ENCODE results near the gene VPS72. TPM values are rescaled to one million over a fixed set of nuclear protein-coding genes. Genes with fewer than 3 reads are reported as not detected.

The VPS72 gene
- total and polyA plus RNA-seq, 9 of the 15 experiments (the other 6 are each of a cell fraction or from before 2014, with no cell fraction given): 7.2 to 131 (median 75.7) TPM

- Histone ChIP-seq H3K27me3 (ENCODE audit: control insufficient read depth in 2 of 2, insufficient read depth in 2 of 2, low read length in 2 of 2) (no peaks in the 10 kb centered on the region), H3K4me3 (no peak overlapping the region), H2AFZ (ENCODE audit: low read depth, low read length) (no peak overlapping the region), H4K20me1 (replicated peaks; ENCODE audit: control insufficient read depth, insufficient read depth, low read length) (no peaks in the 10 kb centered on the region; the same call in 1 of the 2 replicates), H3K36me3 (ENCODE audit: control insufficient read depth, insufficient read depth, low read length) (no peaks in the 10 kb centered on the region), H3K4me1 (replicated peaks in 1 of 2; ENCODE audit: control insufficient read depth in 2 of 2, insufficient read depth in 2 of 2, low read length in 2 of 2) (peaks cover 20 to 46% of the 10 kb centered on the region in 2 experiments; a peak in 4 of 5 replicates), H3K9ac (ENCODE audit: insufficient read depth in 1 of 2, low read depth in 2 of 2, low read length in 2 of 2) (no peak overlapping the region), H3K9me3 (replicated peaks; ENCODE audit: control insufficient read depth, insufficient read depth, low read depth, low read length) (no peaks in the 10 kb centered on the region), H3K9me1 (ENCODE audit: control insufficient read depth, insufficient read depth, low read length) (no peaks in the 10 kb centered on the region), H3K79me2 (ENCODE audit: control insufficient read depth, insufficient read depth, low read length) (no peaks in the 10 kb centered on the region), H3K27ac (ENCODE audit: extremely low read depth, low read depth, low read length) (no peak overlapping the region), H3K4me2 (ENCODE audit: insufficient read depth, low read length) (no peak overlapping the region)
- no peak for DNase-seq (ENCODE audit: extremely low read depth in 1 of 4, low spot score in 3 of 4)
- TF ChIP-seq TEAD4 (IDR thresholded peaks at IDR 0.05; ENCODE audit: low read length) (no peak), TEAD4 (CRISPR knock-in tag; IDR thresholded peaks at IDR 0.05; ENCODE audit: borderline replicate concordance) (no peak)
- ChIA-PET POLR2A (interaction anchor here (0.5 to 1.7 kb wide), 4 partner anchors 13 to 162 kb away, joined by 3 to 6 read pairs (median 4); partner anchors contain the start of genes ANXA9 and LYSMD1), CTCF (ENCODE audit: low intra/inter-chr PET ratio) (no interaction called here)
- in situ Hi-C loops (cut with MboI): no loop called here
- FAIRE-seq: no peak
- BruUV-seq (replicated peaks): no TSS peak
- 23% methylated on average over 2 of the region's 5 CpGs for WGBS (ENCODE audit: insufficient coverage, low coverage, missing lambda C conversion rate)
- ATAC-seq: no peak
- intact Hi-C loops (cut with micrococcal nuclease): no loop called here
These were observed 46.0 kb downstream of the VPS72 start for GRCh38 chr1:151143986-151144385.

GRCh38 chr1:151143057-151143435 lies 47.0 kb downstream of the VPS72 start:
- Histone ChIP-seq H3K27ac (ENCODE audit: extremely low read depth, low read depth, low read length) (no peak overlapping the region), H3K4me2 (ENCODE audit: insufficient read depth, low read length) (no peak overlapping the region), H3K4me3 (no peak overlapping the region), H3K4me1 (replicated peaks in 1 of 2; ENCODE audit: control insufficient read depth in 2 of 2, insufficient read depth in 2 of 2, low read length in 2 of 2) (peaks cover 20 to 47% of the 10 kb centered on the region in 2 experiments; a peak in 4 of 5 replicates), H2AFZ (ENCODE audit: low read depth, low read length) (peak overlapping the region; percentile 33; the same call in 1 of the 2 replicates), H3K9me3 (replicated peaks; ENCODE audit: control insufficient read depth, insufficient read depth, low read depth, low read length) (no peaks in the 10 kb centered on the region), H3K79me2 (ENCODE audit: control insufficient read depth, insufficient read depth, low read length) (no peaks in the 10 kb centered on the region), H3K27me3 (ENCODE audit: control insufficient read depth in 2 of 2, insufficient read depth in 2 of 2, low read length in 2 of 2) (no peaks in the 10 kb centered on the region; a peak in 1 of 5 replicates), H3K9ac (ENCODE audit: insufficient read depth in 1 of 2, low read depth in 2 of 2, low read length in 2 of 2) (peak overlapping the region in 1 of 2 experiments; percentile 69; a peak in 2 of 4 replicates), H3K36me3 (ENCODE audit: control insufficient read depth, insufficient read depth, low read length) (no peaks in the 10 kb centered on the region), H4K20me1 (replicated peaks; ENCODE audit: control insufficient read depth, insufficient read depth, low read length) (peaks cover 5% of the 10 kb centered on the region; the same call in 1 of the 2 replicates), H3K9me1 (ENCODE audit: control insufficient read depth, insufficient read depth, low read length) (no peaks in the 10 kb centered on the region)
- CTCF ChIA-PET (ENCODE audit: low intra/inter-chr PET ratio): interaction anchor here (0.5 kb wide), 1 partner anchor 13 kb away, joined by 3 read pairs; no protein-coding TSS in a partner anchor
- WGBS (ENCODE audit: insufficient coverage, low coverage, missing lambda C conversion rate): 38% methylated on average over 6 of the region's 7 CpGs
- in situ Hi-C loops (cut with MboI): no loop called here
- peak; percentile 14 for ATAC-seq
- DNase-seq (ENCODE audit: extremely low read depth in 1 of 4, low spot score in 3 of 4): peak; percentile 44 to 52 (median 48)
- POLR2A ChIA-PET: interaction anchor here (0.7 to 1.8 kb wide), 6 partner anchors 12 to 148 kb away, joined by 3 to 6 read pairs (median 4); partner anchors contain the start of genes GABPB2 and LYSMD1
- peak; percentile 37 for FAIRE-seq
- BruUV-seq (replicated peaks): no TSS peak
- intact Hi-C loops (cut with micrococcal nuclease): no loop called here
- TF ChIP-seq FOXA3 (CRISPR knock-in tag; conservative IDR thresholded peaks at IDR 0.05 in 1 of 2, IDR thresholded peaks at IDR 0.05 in 1 of 2) (no peak), ZBTB7A (IDR thresholded peaks at IDR 0.05; ENCODE audit: borderline replicate concordance, control insufficient read depth, low read depth, low read length) (0 out of 2 replicates have a peak, but pooled peaks have one; percentile 54), CTCF (IDR thresholded peaks at IDR 0.05 in 2 of 3, conservative IDR thresholded peaks at IDR 0.05 in 1 of 3; ENCODE audit: insufficient read depth in 2 of 3, low read depth in 1 of 3, low read length in 3 of 3) (peak in 1 of 3 experiments; percentile 44; a peak in 2 of 6 replicates), MEF2A (IDR thresholded peaks at IDR 0.05; ENCODE audit: control insufficient read depth, low read depth, low read length) (peak; percentile 10; the same call in 1 of the 2 replicates), YY1 (IDR thresholded peaks at IDR 0.05; ENCODE audit: borderline replicate concordance in 1 of 3, control insufficient read depth in 1 of 3, extremely low read depth in 1 of 3, insufficient read depth in 3 of 3, insufficient read length in 1 of 3, insufficient replicate concordance in 2 of 3, low read depth in 1 of 3, low read length in 2 of 3) (peak in 1 of 3 experiments; percentile 22), RBBP5 (IDR thresholded peaks at IDR 0.05; ENCODE audit: borderline replicate concordance, insufficient read depth, low read length, poor library complexity, severe bottlenecking) (peak; percentile 35), VEZF1 (CRISPR knock-in tag; IDR thresholded peaks at IDR 0.05) (no peak)

Data from K562 (cell line).